GM18511 (cell line): ENCODE measurements around the gene THBS4.

Source experiments
- ATAC-seq: cut with Tn5 transposase; IDR thresholded peaks from one replicate; pipeline ENCODE4 v1.9.1; 2021; ENCODE audit warnings: mild to moderate bottlenecking, moderate library complexity; ENCODE audit not compliant: unreplicated experiment

Gene THBS4

GRCh38 chr5:80034962-80035821, at the start of gene THBS4:
THBS4 (plus strand) TSS chr5:80035348; CDS start chr5:80035538, 190 bp downstream.
- ATAC-seq: no peak

DNA sequence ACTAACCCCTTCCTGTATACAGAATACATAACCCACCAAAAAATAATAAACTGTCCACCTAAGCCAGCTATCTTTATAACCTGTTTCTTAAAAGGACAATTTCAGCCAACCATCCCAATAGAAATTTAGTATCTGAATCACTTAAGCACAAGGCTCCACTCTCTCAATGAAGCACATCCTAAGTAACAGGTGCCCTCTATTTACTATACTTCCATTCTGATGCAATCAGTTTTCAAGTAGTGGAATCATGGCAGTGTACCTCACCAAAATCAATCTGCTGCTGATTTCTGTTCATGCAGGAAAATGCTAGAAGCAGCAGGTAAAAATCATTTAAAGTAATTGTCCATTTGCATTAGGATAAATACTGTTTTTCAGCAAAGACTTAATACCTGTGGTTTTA, 48.9 kb upstream of the THBS4 start:
- no peak for ATAC-seq

- ATAC-seq: peak; percentile 47
These were observed 44.9 kb upstream of the THBS4 start for GRCh38 chr5:79990205-79990597.

DNA sequence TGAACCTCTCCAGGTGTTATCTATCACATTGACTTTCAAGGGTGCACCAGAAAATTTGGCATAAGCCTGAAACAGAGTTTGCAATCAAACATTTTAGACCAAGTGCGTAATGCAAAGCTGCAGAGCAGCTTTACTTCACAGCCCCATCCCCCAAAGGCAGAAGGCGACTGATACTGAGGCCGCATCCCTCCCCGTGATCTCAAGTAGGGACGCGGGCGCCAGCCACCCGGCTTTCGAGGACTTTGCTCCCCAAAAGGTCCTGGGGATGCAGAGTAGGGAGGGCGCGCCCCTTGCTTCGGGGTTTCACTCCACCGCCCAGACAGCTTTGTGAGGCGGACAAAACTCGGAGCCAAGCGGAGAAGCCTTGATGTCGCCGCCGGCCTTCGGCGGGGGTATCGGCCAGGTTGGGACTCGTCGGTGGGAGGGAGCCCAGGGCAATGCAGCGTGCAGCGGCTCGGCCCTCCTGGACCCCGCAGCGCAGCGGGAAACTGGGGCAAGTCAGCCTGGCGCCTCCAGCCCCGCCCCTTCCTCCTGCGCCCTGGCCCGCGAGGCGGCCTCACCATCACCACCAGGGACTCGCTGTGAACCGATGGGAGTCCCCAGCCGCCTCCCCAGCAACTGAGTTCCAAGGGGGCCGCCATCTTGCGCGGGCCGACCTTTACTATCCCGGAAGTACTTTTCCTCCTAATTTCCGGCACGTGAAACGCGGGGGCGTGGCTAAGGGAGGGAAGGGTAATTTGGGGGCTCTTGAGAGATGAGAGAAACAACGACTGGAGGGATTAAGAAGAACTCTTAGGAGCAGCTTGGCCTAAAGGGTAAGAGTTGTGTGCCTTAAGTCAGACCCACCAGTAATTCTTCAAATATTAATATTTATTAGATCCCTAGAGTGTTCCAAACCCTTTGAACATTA, 44.3 kb upstream of the THBS4 start, which contains the start of gene MTX3:
MTX3 (minus strand) TSS at position 665 of the 910 bp plus-strand sequence; CDS start at position 641, 24 bp downstream.
- peak; percentile 93 for ATAC-seq

DNA sequence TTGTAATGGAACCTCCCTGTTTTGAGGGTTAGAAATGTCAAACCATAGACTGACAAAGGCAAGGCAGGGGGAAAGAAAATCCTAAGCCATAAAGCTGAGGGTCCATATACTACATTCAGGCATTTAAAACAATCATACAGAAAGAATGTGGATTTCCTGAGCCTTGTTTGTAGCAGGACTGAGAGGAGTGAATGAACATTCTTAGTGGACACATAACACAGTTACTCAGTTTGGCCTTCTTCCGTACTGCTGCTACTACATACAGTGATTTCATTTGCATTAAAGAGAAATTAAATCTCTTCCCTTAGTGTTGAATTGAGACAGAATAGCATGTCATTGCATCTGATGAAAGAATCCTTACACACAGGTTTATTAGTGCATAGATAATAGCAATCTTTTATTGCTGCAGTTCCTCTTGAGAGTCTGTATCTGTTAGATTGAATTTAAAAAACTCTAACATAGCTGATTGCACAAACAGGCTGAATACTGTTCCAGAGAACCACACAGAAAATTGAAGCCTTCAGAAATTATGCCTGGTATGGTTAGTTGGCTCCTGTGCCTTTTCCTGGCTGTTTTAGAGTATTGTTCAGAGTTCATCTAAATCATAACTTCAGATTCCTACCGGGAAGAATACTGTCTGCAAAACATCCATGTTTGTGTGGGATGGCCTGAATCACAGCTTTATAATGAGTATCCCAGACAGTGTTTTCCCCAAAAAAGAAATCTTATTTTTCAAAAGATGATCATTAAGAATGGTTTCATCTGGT, 42.1 kb upstream of the THBS4 start:
- ATAC-seq: no peak

DNA sequence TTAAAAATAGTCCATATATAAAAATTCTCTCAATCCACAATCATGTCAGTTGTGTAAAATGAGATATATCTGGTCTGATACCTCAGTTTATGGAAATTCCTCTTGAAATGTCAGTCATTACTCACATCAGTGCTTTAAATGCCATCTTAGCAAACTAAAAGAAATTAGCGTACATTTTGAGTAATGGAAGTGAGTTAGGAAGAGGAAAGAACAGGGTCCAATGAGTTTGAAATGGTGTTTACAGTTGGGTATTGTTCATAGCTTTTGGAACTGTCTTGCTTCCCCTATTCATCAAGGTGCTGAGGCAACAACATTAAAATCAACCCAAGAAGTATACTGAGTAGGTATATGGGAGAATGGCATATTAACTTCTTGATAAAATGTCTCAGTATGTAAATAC, 35.4 kb upstream of the THBS4 start:
- no peak for ATAC-seq

DNA sequence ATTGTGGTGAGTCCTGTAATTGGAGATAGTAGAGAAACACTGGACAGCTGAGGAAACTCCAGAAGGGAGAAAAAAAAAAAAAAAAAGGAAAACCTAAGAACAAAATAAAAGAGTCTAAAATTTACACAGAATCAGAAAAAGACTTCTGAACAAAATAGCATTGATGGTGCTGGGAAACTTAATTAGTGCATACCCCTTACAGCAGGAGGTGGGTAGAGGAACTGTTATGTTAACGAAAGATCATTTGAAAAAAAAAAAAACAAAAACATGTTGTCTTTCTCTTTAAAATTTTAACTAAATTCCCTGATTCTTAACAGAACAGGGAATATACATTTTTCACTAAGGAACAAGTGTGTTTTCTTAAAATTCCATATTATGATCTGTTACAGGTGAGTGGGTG, 32.5 kb upstream of the THBS4 start:
- ATAC-seq: no peak

- no peak for ATAC-seq
These were observed 26.0 kb upstream of the THBS4 start for GRCh38 chr5:80008995-80009765.

GRCh38 chr5:80010754-80011392, 24.3 kb upstream of the THBS4 start:
- ATAC-seq: no peak

- ATAC-seq: no peak
These were observed 10.1 kb upstream of the THBS4 start for GRCh38 chr5:80025069-80025468.

DNA sequence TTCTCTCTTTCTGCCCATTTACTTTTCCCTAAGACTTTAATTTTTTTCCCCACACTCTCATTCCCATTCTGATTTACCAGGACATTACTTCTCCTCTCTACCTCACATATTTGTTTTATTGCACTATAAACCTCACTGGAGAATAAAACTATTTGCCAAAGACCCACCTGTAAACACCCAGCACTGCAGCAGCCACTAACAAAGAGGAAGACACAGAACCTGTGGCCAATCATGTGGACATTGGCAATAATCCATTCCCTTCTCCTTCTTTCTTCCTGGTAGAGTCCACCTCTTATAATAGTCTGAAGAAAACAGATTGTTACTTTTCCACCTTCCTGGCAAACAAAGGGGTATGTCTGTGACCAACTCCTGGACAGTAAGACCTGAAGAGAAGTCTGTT, 8.3 kb upstream of the THBS4 start:
- no peak for ATAC-seq

DNA sequence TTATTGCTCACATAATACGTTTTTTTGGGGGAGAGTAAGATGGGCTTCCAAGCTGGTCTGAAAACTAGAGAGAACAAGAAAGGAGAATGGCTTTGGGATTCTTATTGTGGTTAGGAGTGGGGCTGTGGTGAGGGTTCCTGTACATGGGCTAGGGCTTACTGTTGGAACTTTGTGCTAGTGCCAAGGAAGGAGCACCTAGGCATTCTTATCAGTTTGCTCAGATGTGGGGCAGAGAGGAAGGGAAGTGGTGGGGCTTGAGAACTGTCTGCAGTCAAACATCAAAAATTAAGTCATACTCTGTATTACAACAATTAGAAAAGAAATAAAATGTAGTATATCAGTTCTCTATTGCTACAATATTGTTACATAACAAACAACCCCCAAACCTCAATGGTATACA, 4.0 kb upstream of the THBS4 start:
- no peak for ATAC-seq

DNA sequence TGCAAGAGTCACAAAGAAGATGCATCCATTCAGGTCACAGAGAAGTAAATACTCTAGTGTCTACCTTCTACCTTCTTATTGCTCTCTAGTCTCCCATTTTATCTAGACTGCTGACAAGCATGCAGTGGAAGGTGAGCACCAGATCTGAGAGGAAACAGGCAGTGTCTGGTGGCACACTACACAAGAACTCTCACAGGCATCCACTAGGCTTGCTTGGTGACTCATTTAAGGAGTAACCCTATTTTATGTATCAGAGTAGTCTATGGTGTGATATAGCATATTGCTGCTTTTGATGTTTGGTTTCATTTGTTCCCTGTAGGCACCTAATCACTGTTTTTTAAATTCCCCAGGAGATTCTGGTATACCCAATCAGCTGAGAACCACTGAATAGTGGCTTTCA, 1.6 kb upstream of the THBS4 start:
- no peak for ATAC-seq

GRCh38 chr5:80034559-80034958, 589 bp upstream of the THBS4 start:
- ATAC-seq: no peak

- ATAC-seq: no peak
These were observed 691 bp downstream of the THBS4 start for GRCh38 chr5:80035839-80036238.

GRCh38 chr5:80036615-80037014, 1.5 kb downstream of the THBS4 start:
- no peak for ATAC-seq

GRCh38 chr5:80037366-80037765, 2.2 kb downstream of the THBS4 start:
- no peak for ATAC-seq

- ATAC-seq: no peak
These were observed 4.5 kb downstream of the THBS4 start for GRCh38 chr5:80039650-80040049.

GRCh38 chr5:80041527-80041926, 6.4 kb downstream of the THBS4 start:
- no peak for ATAC-seq

GRCh38 chr5:80042330-80042729, 7.2 kb downstream of the THBS4 start:
- no peak for ATAC-seq
